Osteocyte (in vitro differentiated cells): ENCODE measurements around the gene ZNF827. TPM values are rescaled to one million over a fixed set of nuclear protein-coding genes. Genes with fewer than 3 reads are reported as not detected.

Source experiments
- DNase-seq: peaks from one replicate; pipeline ENCODE4 v3.0.0; 2021; ENCODE audit warnings: mixed read lengths; ENCODE audit not compliant: unreplicated experiment; ENCODE audit errors: extremely low spot score
- H3K27ac Mint-ChIP-seq: one replicate; pipeline ENCODE4 v1.8.0; 2021; ENCODE audit warnings: mild to moderate bottlenecking, mixed read lengths; ENCODE audit not compliant: unreplicated experiment
- H3K27me3 Mint-ChIP-seq: one replicate; pipeline ENCODE4 v1.8.0; 2021; ENCODE audit warnings: mixed read lengths; ENCODE audit not compliant: unreplicated experiment
- H3K36me3 Mint-ChIP-seq: one replicate; pipeline ENCODE4 v1.8.0; 2021; ENCODE audit warnings: mixed read lengths; ENCODE audit not compliant: unreplicated experiment
- H3K4me1 Mint-ChIP-seq: one replicate; pipeline ENCODE4 v1.8.0; 2021; ENCODE audit warnings: mixed read lengths; ENCODE audit not compliant: unreplicated experiment
- H3K4me3 Mint-ChIP-seq: one replicate; pipeline ENCODE4 v1.8.0; 2021; ENCODE audit warnings: mild to moderate bottlenecking, moderate library complexity, mixed read lengths; ENCODE audit not compliant: unreplicated experiment
- H3K9me3 Mint-ChIP-seq: one replicate; pipeline ENCODE4 v1.8.0; 2021; ENCODE audit warnings: mixed read lengths; ENCODE audit not compliant: unreplicated experiment
- total RNA-seq: library from RNA; stranded (reverse); gene quantifications from 2 replicates; pipeline ENCODE4 v1.2.1, GENCODE V29; 2021
- TF ChIP-seq, protein P1 (sequence below): fragments of 200-600 bp; sonication (generic); IDR thresholded peaks from 2 replicates; pipeline ENCODE4 v1.5.0; 2021; ENCODE audit warnings: antibody characterized with exemption, mild to moderate bottlenecking, moderate library complexity

ZNF827 gene
- total RNA-seq, 1 donor from 2014 or later: 22.5 TPM

DNA sequence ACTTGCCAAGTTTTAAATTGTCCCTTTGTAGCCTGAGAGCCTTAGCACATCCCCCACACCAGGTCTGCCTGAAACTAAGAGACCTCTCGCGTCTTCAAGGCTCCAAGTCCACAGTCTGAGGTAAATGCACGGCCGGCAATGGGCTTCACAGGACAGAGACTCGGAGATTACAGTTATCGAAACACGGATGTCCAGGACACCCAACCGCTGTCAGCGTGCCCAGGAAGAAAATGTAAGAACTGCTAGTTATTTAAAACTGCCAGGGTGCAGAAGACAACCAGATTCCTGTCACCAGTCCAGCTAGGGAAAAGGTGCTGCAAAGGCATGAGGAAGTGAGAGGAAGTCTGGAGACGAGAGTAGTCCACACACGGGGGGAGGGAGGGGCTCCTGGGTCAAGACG lies 28.9 kb downstream of the ZNF827 start:
- H3K36me3 Mint-ChIP-seq: peaks cover 2% of the 10 kb centered on the region
- peaks cover 33% of the 10 kb centered on the region for H3K4me1 Mint-ChIP-seq
- DNase-seq: no peak
- no peak overlapping the region for H3K27ac Mint-ChIP-seq
- H3K27me3 Mint-ChIP-seq: no peaks in the 10 kb centered on the region
- no peak overlapping the region for H3K4me3 Mint-ChIP-seq
- TF ChIP-seq, protein P1, sequence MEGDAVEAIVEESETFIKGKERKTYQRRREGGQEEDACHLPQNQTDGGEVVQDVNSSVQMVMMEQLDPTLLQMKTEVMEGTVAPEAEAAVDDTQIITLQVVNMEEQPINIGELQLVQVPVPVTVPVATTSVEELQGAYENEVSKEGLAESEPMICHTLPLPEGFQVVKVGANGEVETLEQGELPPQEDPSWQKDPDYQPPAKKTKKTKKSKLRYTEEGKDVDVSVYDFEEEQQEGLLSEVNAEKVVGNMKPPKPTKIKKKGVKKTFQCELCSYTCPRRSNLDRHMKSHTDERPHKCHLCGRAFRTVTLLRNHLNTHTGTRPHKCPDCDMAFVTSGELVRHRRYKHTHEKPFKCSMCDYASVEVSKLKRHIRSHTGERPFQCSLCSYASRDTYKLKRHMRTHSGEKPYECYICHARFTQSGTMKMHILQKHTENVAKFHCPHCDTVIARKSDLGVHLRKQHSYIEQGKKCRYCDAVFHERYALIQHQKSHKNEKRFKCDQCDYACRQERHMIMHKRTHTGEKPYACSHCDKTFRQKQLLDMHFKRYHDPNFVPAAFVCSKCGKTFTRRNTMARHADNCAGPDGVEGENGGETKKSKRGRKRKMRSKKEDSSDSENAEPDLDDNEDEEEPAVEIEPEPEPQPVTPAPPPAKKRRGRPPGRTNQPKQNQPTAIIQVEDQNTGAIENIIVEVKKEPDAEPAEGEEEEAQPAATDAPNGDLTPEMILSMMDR: no peak
- no peaks in the 10 kb centered on the region for H3K9me3 Mint-ChIP-seq

DNA sequence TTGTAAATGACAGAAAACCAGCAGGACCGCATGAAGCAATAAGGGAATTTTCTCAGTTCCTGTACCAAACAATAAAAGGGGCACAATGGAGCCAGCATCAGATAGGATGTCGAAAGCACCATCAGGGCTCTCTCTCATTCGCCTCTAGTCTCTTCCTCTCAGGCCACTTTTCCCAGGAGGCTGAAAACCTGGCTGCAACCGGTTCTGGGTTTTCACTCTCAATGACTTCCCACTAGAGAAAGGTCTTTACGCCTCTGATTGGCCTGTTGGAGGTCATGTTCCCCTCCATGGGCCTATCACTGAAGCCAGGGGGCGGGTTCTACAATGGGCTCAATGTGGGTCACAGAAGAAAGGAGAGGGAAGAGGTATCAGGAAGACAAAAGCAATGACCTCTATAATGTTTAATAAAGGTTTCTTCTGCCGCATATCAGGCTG lies 29.3 kb downstream of the ZNF827 start:
- H3K27me3 Mint-ChIP-seq: no peaks in the 10 kb centered on the region
- H3K9me3 Mint-ChIP-seq: no peaks in the 10 kb centered on the region
- peaks cover 2% of the 10 kb centered on the region for H3K36me3 Mint-ChIP-seq
- no peak for DNase-seq
- H3K4me1 Mint-ChIP-seq: peaks cover 35% of the 10 kb centered on the region
- H3K27ac Mint-ChIP-seq: no peak overlapping the region
- TF ChIP-seq, protein P1: no peak
- no peak overlapping the region for H3K4me3 Mint-ChIP-seq

DNA sequence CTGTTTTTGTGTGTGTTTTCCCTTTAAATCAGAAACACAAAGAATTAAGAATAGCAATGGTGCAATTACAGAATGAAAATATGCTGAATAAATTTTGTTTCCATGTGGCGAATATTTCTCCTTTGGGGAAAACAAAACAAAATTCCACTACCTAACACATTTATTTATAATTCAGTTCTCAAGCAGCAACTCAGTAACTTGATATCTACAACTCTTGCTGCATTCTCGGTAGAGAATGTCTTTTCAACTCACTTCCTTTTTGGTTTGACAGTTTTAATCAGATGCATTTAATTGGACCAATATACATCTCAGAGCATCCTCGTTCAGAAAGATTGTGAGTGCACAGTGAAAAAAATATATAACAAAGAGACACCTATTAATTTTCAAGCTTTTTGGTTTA lies 30.8 kb downstream of the ZNF827 start:
- Mint-ChIP-seq H3K4me3 (peak overlapping the region; percentile 36), H3K36me3 (peaks cover 7% of the 10 kb centered on the region), H3K27me3 (no peaks in the 10 kb centered on the region), H3K9me3 (no peaks in the 10 kb centered on the region), H3K4me1 (peaks cover 44% of the 10 kb centered on the region), H3K27ac (peak overlapping the region; percentile 79)
- TF ChIP-seq, protein P1: no peak
- no peak for DNase-seq

DNA sequence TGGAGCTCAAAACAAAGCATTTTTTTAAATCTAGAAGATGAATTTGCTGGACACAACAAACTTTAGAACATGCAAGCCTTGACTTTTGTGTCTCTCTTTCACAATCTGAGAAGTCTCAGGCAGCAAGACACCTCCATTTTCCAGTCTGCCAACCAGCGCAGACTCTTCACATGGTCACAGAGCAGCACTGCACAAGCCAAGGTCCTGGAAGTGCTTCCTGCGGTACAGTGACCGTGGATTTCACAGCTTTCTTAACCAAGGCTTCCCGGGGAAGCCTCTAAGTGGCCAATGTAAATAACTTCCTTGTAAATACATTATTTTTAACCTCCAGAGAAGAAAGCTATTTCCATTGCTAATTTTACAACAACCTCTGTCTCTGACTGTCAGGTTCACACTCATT lies 31.2 kb downstream of the ZNF827 start:
- H3K4me3 Mint-ChIP-seq: no peak overlapping the region
- peaks cover 9% of the 10 kb centered on the region for H3K36me3 Mint-ChIP-seq
- no peaks in the 10 kb centered on the region for H3K9me3 Mint-ChIP-seq
- peaks cover 44% of the 10 kb centered on the region for H3K4me1 Mint-ChIP-seq
- peak overlapping the region; percentile 37 for H3K27ac Mint-ChIP-seq
- TF ChIP-seq, protein P1: no peak
- DNase-seq: no peak
- no peaks in the 10 kb centered on the region for H3K27me3 Mint-ChIP-seq

DNA sequence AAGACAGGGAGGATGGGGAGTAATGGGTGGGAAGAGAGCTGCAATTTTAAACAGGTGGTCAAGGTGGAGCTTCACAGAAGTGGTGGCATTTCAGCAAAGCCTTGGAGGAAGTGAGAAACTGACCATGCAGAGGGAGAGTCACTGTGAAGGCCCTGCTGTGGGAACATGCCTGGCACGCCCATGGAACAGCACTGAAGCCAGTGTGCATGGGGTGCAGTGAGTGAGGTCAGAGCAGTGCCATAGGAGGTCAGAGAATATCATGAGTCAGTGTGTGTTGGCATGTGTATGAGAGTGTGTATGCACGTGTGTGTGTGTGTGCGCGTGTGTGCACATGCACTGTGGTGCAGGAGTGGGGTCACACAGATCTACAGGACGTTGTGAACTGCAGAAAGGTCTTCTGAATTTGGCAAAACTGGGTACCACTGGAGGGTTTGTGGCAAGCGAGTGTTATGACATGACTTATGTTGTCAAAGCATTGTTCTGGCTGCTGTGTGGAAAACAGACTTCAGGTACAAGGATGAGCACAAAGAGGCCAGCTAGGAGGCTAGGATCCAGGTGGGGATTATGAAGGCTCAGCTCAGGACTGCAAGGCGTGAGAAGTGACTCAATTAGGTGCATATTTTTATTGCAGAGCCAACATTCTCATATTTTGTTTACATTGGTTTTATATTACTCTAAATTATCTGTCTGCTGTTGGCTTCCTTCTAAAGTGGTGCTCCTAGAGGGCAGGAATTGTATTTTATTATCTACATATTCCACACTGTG lies 34.0 kb downstream of the ZNF827 start:
- Mint-ChIP-seq H3K9me3 (no peaks in the 10 kb centered on the region), H3K4me3 (no peak overlapping the region), H3K4me1 (peaks cover 43% of the 10 kb centered on the region), H3K27me3 (no peaks in the 10 kb centered on the region), H3K36me3 (peaks cover 24% of the 10 kb centered on the region), H3K27ac (no peak overlapping the region)
- TF ChIP-seq, protein P1: no peak
- DNase-seq: no peak
